T-helper 2 cell treated with Interferon-gamma antibody and Interleukin-4, amounts not matched to agents 100 ng/mL and 5 ng/mL, for 36 hours (primary cell): ENCODE measurements around the gene ZNF735. TPM values are rescaled to one million over a fixed set of nuclear protein-coding genes. Genes with fewer than 3 reads are reported as not detected.
"Not testable (repeated sequence)": the region's sequence is repeated elsewhere in the genome, so short reads cannot be mapped to it uniquely, and the experiment has no call there.

Experiments used
- intact Hi-C: fragments of 100-400 bp; cut with micrococcal nuclease; formaldehyde crosslinking; loops from one replicate; pipeline ENCODE4 v1.15.1; 2023
- total RNA-seq: library from RNA; stranded (reverse); gene quantifications from 2 replicates; pipeline ENCODE4 v1.2.3, GENCODE V29; 2022

Gene ZNF735
- total RNA-seq = not detected in 2 replicates

DNA sequence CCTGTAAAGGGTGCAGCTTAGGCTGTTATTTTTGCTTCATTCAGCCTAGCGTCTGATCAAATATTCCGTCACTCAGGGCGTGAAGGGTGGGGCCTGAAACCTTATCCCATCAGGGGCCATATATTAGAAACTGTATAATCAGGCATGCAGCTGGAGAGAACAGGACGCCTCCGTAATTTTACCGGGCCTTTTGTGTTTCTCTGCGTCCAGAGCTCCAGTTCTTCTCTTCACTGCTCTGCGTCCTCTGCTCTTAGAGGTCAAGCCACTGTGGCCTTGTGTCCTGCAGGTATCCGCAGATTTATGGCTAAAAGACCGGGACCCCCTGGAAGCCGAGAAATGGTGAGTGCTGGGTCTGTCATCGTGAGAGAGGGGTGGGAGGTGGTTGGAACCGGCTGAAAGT lies at the start of gene ZNF735:
TSS of gene ZNF735 (plus strand) at position 301 of the 400 bp plus-strand sequence. CDS start at position 301, 0 bp downstream.
- intact Hi-C loops = no loop called here

DNA sequence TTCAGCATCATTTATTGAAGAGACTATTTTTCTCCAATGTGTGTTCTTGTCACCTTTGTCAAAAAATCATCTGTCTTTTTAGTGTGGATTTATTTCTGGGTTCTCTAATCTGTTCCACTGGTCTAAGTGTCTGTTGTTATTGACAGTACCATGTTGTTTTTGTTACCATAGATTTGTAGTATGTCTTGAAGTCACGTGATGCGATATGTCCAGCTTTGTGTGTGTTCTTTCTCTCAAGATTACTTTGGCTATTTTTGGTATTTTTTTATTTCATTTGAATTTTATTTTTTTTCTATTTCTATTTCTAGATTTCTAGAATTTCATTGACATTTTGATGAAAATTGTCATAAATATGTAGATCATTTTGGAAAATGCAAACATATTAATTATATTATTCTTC lies 36.0 kb upstream of the ZNF735 start:
- intact Hi-C loops = not testable (repeated sequence)

DNA sequence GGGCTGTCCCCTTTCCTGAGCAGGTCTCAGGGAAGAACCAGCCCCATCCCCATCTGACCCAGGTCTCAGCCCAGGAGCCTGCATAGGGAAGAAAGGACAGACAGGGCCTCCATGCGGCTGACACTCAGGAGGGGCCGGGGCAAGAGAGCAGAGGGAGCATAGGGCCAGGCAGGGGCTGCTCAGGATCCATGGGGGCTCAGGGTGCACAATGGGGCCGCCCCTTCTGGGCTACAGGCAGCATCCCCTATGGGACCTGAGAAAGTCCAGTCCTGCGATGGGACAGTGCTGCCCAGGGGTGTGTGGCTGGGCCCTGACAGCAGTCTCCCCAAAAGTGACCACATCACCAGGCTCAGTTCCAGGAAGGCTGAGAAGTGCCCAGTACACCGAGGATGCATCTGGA lies 32.7 kb upstream of the ZNF735 start:
- intact Hi-C loops = no loop called here

DNA sequence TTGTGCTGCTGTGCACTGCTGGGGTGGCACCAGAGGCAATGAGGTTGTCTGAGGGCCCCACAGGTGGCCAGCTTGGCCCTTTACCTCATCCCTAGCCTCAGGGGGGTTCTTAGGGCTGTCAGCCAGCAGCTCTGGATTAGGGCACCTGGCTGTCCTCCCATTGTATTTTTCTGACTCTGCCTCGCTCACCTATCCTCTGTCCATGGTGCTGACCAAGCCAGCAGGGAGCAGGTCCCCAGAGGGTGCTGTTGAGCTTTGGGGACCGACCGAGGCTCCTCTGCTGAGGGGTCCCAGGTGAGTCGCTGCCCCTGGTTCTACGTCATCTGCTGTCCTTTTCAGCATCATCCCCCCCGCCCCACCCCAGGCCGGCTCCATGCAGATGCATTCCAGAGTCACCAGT lies 32.1 kb upstream of the ZNF735 start:
- intact Hi-C loops = no loop called here

DNA sequence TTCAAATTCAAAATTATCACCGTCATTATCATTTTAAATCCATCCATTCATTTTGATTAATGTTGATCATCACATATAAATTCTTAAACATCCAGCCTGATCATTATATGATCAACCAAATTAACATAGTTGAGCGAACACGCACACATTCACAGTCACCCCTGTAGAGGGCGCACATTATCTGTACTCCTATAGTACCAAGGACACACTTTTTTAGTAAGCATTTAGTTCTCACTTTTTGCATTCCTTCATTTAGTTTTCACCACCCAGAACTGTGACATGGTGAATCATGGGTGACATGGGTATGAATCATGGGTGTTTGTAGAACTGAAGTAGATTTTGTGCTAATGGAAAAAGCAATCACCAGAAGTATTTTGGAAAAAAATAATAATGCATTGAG lies 26.0 kb upstream of the ZNF735 start:
- intact Hi-C loops = loop anchor here (5.0 kb wide), 1 partner anchor 446 kb away; no protein-coding TSS in a partner anchor

DNA sequence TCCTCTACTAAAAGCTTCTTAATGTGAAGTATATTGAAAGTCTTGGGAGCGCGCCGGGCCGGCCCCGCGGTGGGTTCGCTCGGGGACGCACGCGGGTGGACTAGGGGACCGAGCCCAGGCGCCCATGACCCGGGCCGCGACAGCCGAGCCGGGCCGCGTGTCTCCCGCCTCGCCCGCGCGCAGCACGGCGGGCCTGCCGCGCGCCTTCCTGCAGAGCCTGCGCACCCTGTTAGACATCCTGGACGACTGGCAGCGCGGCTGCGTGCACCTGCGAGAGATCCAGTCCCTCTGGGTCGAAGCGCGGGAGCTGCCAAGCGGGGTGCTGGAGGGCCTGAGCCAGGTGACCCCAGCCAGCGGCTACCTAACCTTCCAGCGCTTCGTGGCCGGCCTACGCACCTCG lies 25.4 kb upstream of the ZNF735 start:
- intact Hi-C loops = loop anchor here (5.0 kb wide), 1 partner anchor 446 kb away; no protein-coding TSS in a partner anchor

DNA sequence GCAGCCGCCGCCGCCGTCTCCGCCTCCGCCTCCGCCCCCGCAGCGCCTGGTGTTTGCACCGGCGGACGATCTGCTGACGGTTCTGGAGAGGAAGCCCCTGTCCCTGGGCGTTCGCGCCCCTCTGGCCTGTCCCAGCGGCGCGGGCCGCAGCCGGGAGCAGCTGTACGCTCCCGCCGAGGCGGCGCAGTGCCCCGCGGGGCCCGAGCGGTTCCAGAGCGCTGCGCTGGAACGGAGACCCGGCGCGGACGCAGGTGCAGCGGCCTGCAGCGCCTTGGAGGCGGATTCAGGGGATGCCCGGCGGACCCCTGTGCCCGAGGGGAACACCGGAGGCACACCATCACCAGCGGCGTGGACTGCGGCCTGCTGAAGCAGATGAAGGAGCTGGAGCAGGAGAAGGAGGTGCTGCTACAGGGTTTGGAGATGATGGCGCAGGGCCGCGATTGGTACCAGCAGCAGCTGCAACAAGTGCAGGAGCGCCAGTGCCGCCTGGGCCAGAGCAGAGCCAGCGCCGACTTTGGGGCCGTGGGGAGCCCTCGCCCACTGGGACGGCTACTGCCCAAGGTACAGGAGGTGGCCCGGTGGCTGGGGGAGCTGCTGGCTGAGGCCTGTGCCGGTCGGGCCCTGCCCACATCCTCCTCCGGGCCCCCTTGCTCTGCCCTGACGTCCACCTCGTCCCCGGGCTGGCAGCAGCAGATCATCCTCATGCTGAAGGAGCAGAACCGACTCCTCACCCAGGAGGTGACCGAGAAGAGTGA lies 24.8 kb upstream of the ZNF735 start:
- intact Hi-C loops = loop anchor here (5.0 kb wide), 1 partner anchor 445 kb away; no protein-coding TSS in a partner anchor

DNA sequence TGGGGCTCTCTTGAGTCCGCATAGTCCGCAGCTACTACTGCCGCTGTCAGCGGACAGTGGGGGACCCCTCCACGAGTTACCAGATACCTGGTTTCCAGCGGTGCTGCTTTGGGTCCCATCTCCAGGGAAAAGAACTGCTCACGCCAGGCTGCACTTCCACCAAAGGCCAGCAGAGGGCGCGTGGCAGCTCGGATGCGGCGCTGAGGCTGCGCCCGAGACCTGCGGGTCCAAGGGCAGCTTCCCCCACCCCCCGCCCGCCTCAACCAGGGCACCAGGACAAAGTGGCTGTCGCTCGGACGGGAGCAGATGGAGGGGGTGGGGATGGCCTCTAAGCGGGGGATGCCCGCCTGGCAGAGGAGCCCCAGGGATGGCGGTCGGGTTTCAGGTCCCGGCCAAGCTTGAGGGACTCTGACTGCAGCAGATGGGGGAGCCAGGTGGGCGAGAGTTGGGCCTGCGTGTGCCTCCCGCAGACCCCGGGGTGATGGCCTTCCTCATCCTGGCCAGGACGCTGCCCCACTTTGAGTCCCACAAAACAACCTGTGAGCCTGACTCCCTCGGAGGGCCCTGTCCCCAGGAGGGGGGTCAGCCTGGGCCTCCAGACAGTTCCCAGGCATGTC lies 23.8 kb upstream of the ZNF735 start:
- intact Hi-C loops = loop anchor here (5.0 kb wide), 1 partner anchor 444 kb away; no protein-coding TSS in a partner anchor

DNA sequence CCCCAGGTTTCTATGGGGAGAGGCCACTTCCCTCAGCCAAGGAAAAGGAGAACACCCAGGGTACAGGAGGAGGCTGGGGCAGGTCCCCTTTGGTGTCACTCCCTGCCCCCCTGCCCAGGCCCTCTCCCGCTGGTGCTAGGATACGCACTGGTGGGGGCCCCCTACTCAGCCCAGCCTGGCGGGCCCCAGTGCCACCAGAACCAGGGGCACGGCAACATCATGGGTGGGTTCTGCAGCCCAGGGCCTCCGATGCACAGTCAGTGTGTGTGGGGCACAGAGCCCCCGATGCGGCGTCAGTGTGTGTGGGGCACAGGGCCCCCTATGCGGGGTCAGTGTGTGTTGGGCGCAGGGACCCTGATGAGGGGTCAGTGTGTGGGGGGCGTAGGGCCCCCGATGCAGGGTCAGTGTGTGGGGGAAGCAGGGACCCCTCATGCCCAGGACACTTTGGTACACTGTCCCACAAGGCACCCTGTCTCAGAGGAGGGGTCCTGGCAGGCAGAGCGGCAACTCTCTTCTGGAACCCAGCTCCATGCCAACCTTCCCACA lies 23.1 kb upstream of the ZNF735 start:
- intact Hi-C loops = loop anchor here (5.0 kb wide), 1 partner anchor 443 kb away; no protein-coding TSS in a partner anchor

DNA sequence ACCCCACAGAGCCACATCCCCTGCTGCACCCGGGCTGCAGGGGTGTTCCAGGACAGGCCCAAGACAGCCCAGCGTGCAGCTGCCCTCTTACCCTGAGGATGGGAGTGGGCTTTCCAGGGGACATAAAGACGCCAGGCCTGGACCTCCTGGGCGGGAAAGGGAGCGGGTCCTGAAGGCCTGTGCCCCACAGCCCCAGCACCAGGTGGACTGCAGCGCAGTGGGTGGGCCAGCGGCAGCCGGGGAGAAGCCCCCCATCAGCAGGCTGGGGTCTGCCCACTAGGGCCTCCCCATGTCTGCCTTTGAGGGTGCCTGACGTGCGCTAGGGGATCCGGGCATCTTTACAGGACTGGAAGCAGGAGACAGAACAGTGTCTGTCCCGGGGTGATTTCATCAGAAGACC lies 22.6 kb upstream of the ZNF735 start:
- intact Hi-C loops = loop anchor here (5.0 kb wide), 1 partner anchor 443 kb away; no protein-coding TSS in a partner anchor

DNA sequence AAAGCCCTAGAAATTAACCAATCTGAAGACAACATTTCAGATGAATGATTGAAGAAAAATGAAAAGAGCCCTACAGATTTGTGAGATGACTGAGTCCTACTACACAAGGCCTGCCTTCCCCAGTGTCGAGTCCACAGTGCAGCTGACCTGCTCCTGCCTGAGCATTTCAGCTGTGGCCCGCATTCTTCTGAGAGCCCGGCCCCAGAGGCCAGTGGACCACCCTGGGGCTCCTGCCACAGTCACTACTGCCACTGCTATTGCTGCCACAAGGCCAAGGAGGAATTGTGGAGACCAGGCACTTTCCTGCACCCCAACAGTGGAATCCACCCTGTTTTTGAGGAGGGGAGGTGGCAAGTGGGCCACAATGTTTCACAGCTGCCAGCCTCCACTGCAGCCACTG lies 19.6 kb upstream of the ZNF735 start:
- intact Hi-C loops = no loop called here

DNA sequence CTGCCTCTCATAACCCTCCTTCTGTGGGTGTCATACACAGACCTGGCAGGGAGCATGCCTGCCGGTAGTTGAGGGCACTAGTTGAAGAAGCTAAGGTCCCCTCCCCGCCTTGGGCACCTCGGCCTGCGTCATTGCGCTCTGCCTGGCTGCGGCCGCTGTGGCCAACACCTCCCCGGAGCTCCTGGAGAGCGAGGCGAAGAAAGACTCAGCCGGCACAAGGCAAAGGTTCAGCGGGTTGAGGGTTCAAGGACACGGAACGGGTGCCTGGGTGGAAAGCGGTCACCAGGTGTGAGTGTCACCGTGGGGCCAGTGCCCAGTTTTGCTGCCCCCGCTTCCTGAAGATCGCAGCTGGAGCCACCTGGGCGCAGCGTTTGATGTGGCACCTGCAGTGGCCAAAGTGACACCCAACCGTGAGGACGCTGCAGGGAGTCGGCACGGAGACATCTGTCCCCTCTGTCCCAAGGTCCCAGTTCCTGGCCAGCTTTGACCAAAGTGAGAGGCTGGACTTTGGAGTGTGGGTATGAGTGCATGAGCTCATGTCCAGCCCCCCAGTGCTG lies 14.8 kb upstream of the ZNF735 start:
- intact Hi-C loops = no loop called here

DNA sequence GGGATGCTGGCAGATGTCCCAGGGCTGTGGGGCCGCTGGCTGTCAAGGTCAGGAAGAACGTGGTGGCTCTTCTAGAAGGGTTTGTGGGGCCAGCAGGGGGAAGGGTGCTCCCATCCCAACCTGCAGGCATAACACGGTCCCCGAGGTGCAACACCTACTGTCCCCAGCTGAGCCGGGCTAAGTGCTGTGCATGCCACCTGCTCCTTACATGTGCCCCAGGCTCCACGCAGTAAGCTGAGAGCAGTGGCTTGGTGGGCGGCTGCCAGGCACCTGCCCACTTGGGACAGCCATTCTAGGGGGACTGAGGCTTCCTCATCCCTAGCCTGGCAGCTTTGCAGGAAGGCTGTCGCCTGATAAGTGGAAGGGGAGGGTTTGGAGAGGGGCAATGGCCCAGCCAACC lies 14.2 kb upstream of the ZNF735 start:
- intact Hi-C loops = no loop called here

DNA sequence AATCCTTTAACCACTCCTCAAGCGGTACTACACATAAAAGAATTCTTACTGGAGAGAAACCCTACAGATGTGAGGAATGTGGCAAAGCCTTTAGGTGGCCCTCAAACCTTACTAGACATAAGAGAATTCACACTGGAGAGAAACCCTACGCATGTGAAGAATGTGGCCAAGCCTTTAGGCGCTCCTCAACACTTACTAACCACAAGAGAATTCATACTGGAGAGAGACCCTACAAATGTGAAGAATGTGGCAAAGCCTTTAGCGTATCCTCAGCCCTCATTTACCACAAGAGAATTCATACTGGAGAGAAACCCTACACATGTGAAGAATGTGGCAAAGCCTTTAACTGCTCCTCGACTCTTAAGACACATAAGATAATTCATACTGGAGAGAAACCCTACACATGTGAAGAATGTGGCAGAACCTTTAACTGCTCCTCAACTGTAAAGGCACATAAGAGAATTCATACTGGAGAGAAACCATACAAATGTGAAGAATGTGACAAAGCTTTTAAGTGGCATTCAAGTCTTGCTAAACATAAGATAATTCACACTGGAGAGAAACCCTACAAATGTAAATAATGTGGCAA lies 12.8 kb downstream of the ZNF735 start:
- intact Hi-C loops = not testable (repeated sequence)

DNA sequence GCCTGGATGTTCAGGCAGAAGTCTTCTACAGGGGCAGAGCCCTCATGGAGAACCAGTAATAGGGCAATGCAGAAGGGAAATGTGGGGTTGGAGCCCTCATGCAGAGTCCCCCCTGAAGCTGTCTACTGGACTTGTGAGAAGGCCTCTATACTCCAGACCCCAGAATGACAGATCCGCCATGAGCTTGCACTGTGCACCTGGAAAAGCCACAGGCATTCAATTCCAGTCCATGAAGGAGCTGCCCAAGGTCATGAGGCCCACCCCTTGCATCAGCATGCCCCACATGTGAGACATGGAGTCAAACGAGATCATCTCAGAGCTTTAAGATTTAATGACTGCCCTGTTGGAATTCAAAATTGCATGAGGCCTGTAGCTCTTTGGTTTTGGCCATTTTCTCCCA lies 16.4 kb downstream of the ZNF735 start:
- intact Hi-C loops = no loop called here

DNA sequence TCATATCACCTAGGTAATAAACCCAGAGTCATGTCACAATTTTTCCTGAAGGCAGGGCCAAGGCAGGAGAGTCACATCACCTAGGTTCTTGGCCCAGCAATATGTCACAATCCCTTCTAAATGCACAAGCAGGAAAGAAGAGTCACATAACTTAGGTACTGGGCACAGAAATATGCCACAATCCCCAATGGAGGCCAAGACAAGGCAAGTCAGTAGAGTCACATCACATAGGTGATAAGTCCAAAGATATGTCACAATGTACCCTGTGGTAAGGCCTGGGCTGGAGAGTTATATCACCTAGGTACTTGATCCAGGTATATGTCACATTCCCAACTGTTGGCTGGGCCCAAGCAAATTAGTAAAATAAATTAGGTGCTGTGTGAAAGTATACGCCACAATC lies 21.2 kb downstream of the ZNF735 start, which contains the start of gene ZNF679:
TSS of gene ZNF679 (plus strand) at position 301 of the 400 bp plus-strand sequence. CDS start 20,644 bp downstream, outside the sequence.
- intact Hi-C loops = not testable (repeated sequence)

DNA sequence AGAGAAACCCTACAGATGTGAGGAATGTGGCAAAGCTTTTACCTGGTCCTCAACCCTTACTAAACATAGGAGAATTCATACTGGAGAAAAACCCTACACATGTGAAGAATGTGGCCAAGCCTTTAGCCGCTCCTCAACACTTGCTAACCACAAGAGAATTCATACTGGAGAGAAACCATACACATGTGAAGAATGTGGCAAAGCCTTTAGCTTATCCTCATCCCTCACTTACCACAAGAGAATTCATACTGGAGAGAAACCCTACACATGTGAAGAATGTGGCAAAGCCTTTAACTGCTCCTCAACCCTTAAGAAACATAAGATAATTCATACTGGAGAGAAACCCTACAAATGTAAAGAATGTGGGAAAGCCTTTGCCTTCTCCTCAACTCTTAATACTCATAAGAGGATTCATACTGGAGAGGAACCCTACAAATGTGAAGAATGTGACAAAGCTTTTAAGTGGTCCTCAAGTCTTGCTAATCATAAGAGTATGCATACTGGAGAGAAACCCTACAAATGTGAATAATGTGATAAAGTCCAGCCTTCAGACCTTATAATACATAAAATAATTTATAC lies 59.4 kb downstream of the ZNF735 start:
- intact Hi-C loops = no loop called here
